SK-N-SH treated with all-trans-retinoic acid at 6 μM for 48 hours (cell line): ENCODE data around the gene RAB8A.

Source experiments
- ATAC-seq: fragments of 200-7000 bp; cut with Tn5 transposase; 3 replicates; pipeline ENCODE4 v1.9.1; 2020; ENCODE audit warnings: mild to moderate bottlenecking, moderate library complexity
- ARNTL ChIP-seq: fragments of 450-650 bp; formaldehyde crosslinking; IDR thresholded peaks from 2 replicates; pipeline ENCODE4 v1.5.0; 2020; ENCODE audit warnings: low read depth, mild to moderate bottlenecking, moderate library complexity, borderline replicate concordance
- BACH2 ChIP-seq: fragments of 250-450 bp; sonication (Bioruptor Pico); IDR thresholded peaks from 2 replicates; pipeline ENCODE4 v1.9.0; 2021; ENCODE audit warnings: mild to moderate bottlenecking, borderline replicate concordance
- CREB5 ChIP-seq: fragments of 250-450 bp; sonication (Bioruptor Pico); IDR thresholded peaks from 2 replicates; pipeline ENCODE4 v1.5.1; 2020; ENCODE audit warnings: low read depth, mild to moderate bottlenecking, moderate library complexity
- CSDC2 ChIP-seq: fragments of 250-450 bp; sonication (Bioruptor Pico); IDR thresholded peaks from 2 replicates; pipeline ENCODE4 v1.5.0; 2020; ENCODE audit warnings: mild to moderate bottlenecking, moderate library complexity
- CSRNP3 ChIP-seq: fragments of 250-450 bp; sonication (Bioruptor Pico); IDR thresholded peaks from 2 replicates; pipeline ENCODE4 v1.5.1; 2021; ENCODE audit warnings: mild to moderate bottlenecking, moderate library complexity
- ESRRG ChIP-seq: fragments of 250-450 bp; sonication (Bioruptor Pico); IDR thresholded peaks from 2 replicates; pipeline ENCODE4 v1.6.1; 2021; ENCODE audit warnings: mild to moderate bottlenecking
- GLIS3 ChIP-seq: fragments of 250-450 bp; sonication (Bioruptor Pico); IDR thresholded peaks from 2 replicates; pipeline ENCODE4 v1.5.0; 2020; ENCODE audit warnings: mild to moderate bottlenecking, moderate library complexity
- OSR1 ChIP-seq: fragments of 250-450 bp; sonication (Bioruptor Pico); IDR thresholded peaks from 2 replicates; pipeline ENCODE4 v1.8.0; 2022; ENCODE audit warnings: moderate library complexity, mild to moderate bottlenecking, inconsistent platforms
- PATZ1 ChIP-seq: fragments of 250-450 bp; sonication (Bioruptor Pico); IDR thresholded peaks from 2 replicates; pipeline ENCODE4 v1.8.0; 2020; ENCODE audit warnings: mild to moderate bottlenecking, moderate library complexity, borderline replicate concordance
- POU6F1 ChIP-seq: fragments of 250-450 bp; sonication (Bioruptor Pico); IDR thresholded peaks from 2 replicates; pipeline ENCODE4 v1.8.0; 2021; ENCODE audit warnings: low read depth, mild to moderate bottlenecking, moderate library complexity, borderline replicate concordance
- PPARA ChIP-seq: fragments of 250-450 bp; sonication (Bioruptor Pico); IDR thresholded peaks from 2 replicates; pipeline ENCODE4 v1.5.0; 2020; ENCODE audit warnings: mild to moderate bottlenecking, borderline replicate concordance
- RARB ChIP-seq: fragments of 250-450 bp; sonication (Bioruptor Pico); IDR thresholded peaks from 2 replicates; pipeline ENCODE4 v1.8.0; 2021; ENCODE audit warnings: mild to moderate bottlenecking, moderate library complexity
- SNAI2 ChIP-seq: fragments of 250-450 bp; sonication (Bioruptor Pico); IDR thresholded peaks from 2 replicates; pipeline ENCODE4 v1.5.0; 2020; ENCODE audit warnings: mild to moderate bottlenecking, moderate library complexity
- TCF4 ChIP-seq: fragments of 250-450 bp; sonication (Bioruptor Pico); IDR thresholded peaks from 2 replicates; pipeline ENCODE4 v1.8.0; 2021; ENCODE audit warnings: mild to moderate bottlenecking, moderate library complexity, borderline replicate concordance
- TOX ChIP-seq: fragments of 250-450 bp; sonication (Bioruptor Pico); IDR thresholded peaks from 2 replicates; pipeline ENCODE4 v1.8.0; 2021; ENCODE audit warnings: mild to moderate bottlenecking, moderate library complexity, borderline replicate concordance
- ZC3H10 ChIP-seq: fragments of 250-450 bp; sonication (Bioruptor Pico); IDR thresholded peaks from 2 replicates; pipeline ENCODE4 v1.5.1; 2021; ENCODE audit warnings: mild to moderate bottlenecking, moderate library complexity
- ZFP3 ChIP-seq: fragments of 250-450 bp; sonication (Bioruptor Pico); IDR thresholded peaks from 2 replicates; pipeline ENCODE4 v1.5.0; 2020; ENCODE audit warnings: mild to moderate bottlenecking, moderate library complexity
- ZFP30 ChIP-seq: fragments of 450-650 bp; formaldehyde crosslinking; IDR thresholded peaks from 2 replicates; pipeline ENCODE4 v1.5.0; 2022; ENCODE audit warnings: mild to moderate bottlenecking, moderate library complexity
- ZNF565 ChIP-seq: fragments of 450-650 bp; formaldehyde crosslinking; conservative IDR thresholded peaks from 2 replicates; pipeline ENCODE4 v1.5.0; 2020; ENCODE audit warnings: low read depth, mild to moderate bottlenecking, moderate library complexity
- ZNF70 ChIP-seq: fragments of 450-650 bp; formaldehyde crosslinking; IDR thresholded peaks from 2 replicates; pipeline ENCODE4 v1.5.0; 2020; ENCODE audit warnings: mild to moderate bottlenecking, moderate library complexity
- ZNF8 ChIP-seq: fragments of 450-650 bp; formaldehyde crosslinking; IDR thresholded peaks from 2 replicates; pipeline ENCODE4 v1.5.0; 2020; ENCODE audit warnings: mild to moderate bottlenecking, moderate library complexity

The RAB8A gene

GRCh38 chr19:16089010-16089846 is 22.5 kb upstream of the RAB8A start:
- no peak for TF ChIP-seq ESRRG (CRISPR knock-in tag)
- TF ChIP-seq ARNTL, result no peak
- TF ChIP-seq OSR1 (CRISPR knock-in tag), result no peak
- no peak for TF ChIP-seq BACH2
- no peak for TF ChIP-seq SNAI2 (CRISPR knock-in tag)
- no peak for ATAC-seq

GRCh38 chr19:16091546-16092475 is 19.9 kb upstream of the RAB8A start:
- no peak for ATAC-seq
- TF ChIP-seq CSDC2 (CRISPR knock-in tag) (no peak), CSRNP3 (no peak), RARB (CRISPR knock-in tag) (no peak), ZC3H10 (CRISPR knock-in tag) (no peak), PATZ1 (no peak), ZFP3 (CRISPR knock-in tag) (no peak), SNAI2 (CRISPR knock-in tag) (no peak), TCF4 (CRISPR knock-in tag) (no peak), ZFP30 (CRISPR knock-in tag) (no peak), ZNF565 (CRISPR knock-in tag) (no peak), CREB5 (CRISPR knock-in tag) (no peak), ZNF8 (CRISPR knock-in tag) (no peak), ESRRG (CRISPR knock-in tag) (no peak), ZNF70 (CRISPR knock-in tag) (no peak), POU6F1 (CRISPR knock-in tag) (no peak), ARNTL (no peak), GLIS3 (CRISPR knock-in tag) (no peak), OSR1 (CRISPR knock-in tag) (no peak), TOX (CRISPR knock-in tag) (no peak), PPARA (CRISPR knock-in tag) (no peak)

GRCh38 chr19:16094360-16095070 is 17.2 kb upstream of the RAB8A start:
- no peak for TF ChIP-seq GLIS3 (CRISPR knock-in tag)
- TF ChIP-seq ZNF70 (CRISPR knock-in tag), result no peak
- no peak for TF ChIP-seq TCF4 (CRISPR knock-in tag)
- TF ChIP-seq RARB (CRISPR knock-in tag), result no peak
- no peak for TF ChIP-seq CSDC2 (CRISPR knock-in tag)
- no peak; the same call in 2 of the 3 replicates for ATAC-seq
